Natural killer cell (primary cell): ENCODE data around the gene MTHFD2L. TPM values are rescaled to one million over a fixed set of nuclear protein-coding genes. Genes with fewer than 3 reads are reported as not detected.

Experiments used
- ATAC-seq, 3 donors: fragments of 150-1000 bp in 2 of 3; fragments of 200-7000 bp in 1 of 3; cut with Tn5 transposase; 1 replicate in 1 of 3; 2 replicates in 2 of 3; pipeline ENCODE4 v1.10.0; 2021; ENCODE audit warnings: mild to moderate bottlenecking in 2 of 3, moderate library complexity in 2 of 3
- DNase-seq, 2 donors: peaks; one replicate each; pipeline versions ENCODE4 v3.0.0 to v3.0.0-alpha.2; 2013 to 2021; ENCODE audit warnings: mixed read lengths in 1 of 2
- H3K27ac ChIP-seq: one replicate; pipeline ENCODE4 v1.5.1; 2013; ENCODE audit warnings: mild to moderate bottlenecking, low read length
- H3K27me3 ChIP-seq: one replicate; pipeline ENCODE4 v1.6.1; 2013; ENCODE audit warnings: low read length; ENCODE audit not compliant: control insufficient read depth, insufficient read depth
- H3K36me3 ChIP-seq: one replicate; pipeline ENCODE4 v1.6.1; 2013; ENCODE audit warnings: low read length; ENCODE audit not compliant: control insufficient read depth, insufficient read depth
- H3K4me1 ChIP-seq: one replicate; pipeline ENCODE4 v1.6.1; 2013; ENCODE audit warnings: low read length; ENCODE audit not compliant: control insufficient read depth, insufficient read depth
- H3K4me3 ChIP-seq: one replicate; pipeline ENCODE4 v1.5.1; 2013; ENCODE audit warnings: low read length
- H3K9me3 ChIP-seq: one replicate; pipeline ENCODE4 v1.6.1; 2013; ENCODE audit warnings: low read length; ENCODE audit not compliant: control insufficient read depth, insufficient read depth
- H3K27ac Mint-ChIP-seq, 2 donors: one replicate each; pipeline ENCODE4 v1.8.0; 2022; ENCODE audit warnings: mild to moderate bottlenecking in 2 of 2, mixed read lengths in 2 of 2, moderate library complexity in 1 of 2
- H3K27me3 Mint-ChIP-seq, 2 donors: one replicate each; pipeline ENCODE4 v1.8.0; 2022; ENCODE audit warnings: low read depth in 2 of 2, mixed read lengths in 2 of 2
- H3K36me3 Mint-ChIP-seq: one replicate; pipeline ENCODE4 v1.8.0; 2022; ENCODE audit warnings: mixed read lengths
- H3K4me1 Mint-ChIP-seq, 2 donors: one replicate each; pipeline ENCODE4 v1.8.0; 2022; ENCODE audit warnings: mixed read lengths in 2 of 2
- H3K4me3 Mint-ChIP-seq: one replicate; pipeline ENCODE4 v1.8.0; 2022; ENCODE audit warnings: mild to moderate bottlenecking, moderate library complexity, mixed read lengths
- H3K9me3 Mint-ChIP-seq, 2 donors: one replicate each; pipeline ENCODE4 v1.8.0; 2022; ENCODE audit warnings: mixed read lengths in 2 of 2
- WGBS: methylation state at CpG from one replicate; pipeline ENCODE4 v1.1.7; 2013; ENCODE audit warnings: missing lambda C conversion rate; ENCODE audit not compliant: insufficient coverage; 5-methylcytosine and 5-hydroxymethylcytosine counted together
- intact Hi-C: fragments of 100-400 bp; cut with micrococcal nuclease; formaldehyde crosslinking; loops from one replicate; pipeline ENCODE4 v1.14.2; 2022
- total RNA-seq, 4 donors: library from RNA; stranded (reverse); fragments of 120-200 nt in 1 of 4; gene quantifications; one replicate each; pipeline versions ENCODE4 v1.2.3 to v1.2.4, GENCODE V29; 2013 to 2022
- TF ChIP-seq, protein P1 (sequence below): fragments of 200-600 bp; IDR thresholded peaks from one replicate; pipeline ENCODE4 v1.8.0; 2022; ENCODE audit warnings: antibody characterized with exemption

The MTHFD2L gene
- total RNA-seq, 3 donors from 2014 or later (not counting 1 experiment from before 2014, with no cell fraction given): 9.5 to 11.7 (median 10.4) TPM

DNA sequence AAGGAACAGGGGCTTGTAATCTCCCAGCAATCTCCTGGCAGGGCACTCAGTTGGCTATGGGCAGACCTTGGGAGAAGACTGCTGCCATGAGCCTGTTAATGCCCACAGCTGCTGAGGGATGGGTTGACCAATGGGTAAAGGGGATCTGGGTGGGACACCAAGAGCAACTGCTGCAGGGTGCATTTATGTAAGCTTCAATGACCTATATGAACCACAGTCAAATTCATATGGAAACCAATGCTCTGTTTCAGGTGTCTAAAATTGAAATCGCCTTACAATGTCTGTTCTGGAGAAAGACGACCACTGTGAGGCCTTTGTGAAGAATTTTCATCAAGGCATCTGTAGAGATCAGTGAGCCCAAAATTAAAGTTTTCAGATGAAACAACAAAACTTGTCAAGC, 156.4 kb downstream of the MTHFD2L start:
- H3K9me3 Mint-ChIP-seq: no peaks in the 10 kb centered on the region
- H3K4me3 Mint-ChIP-seq: no peak overlapping the region
- DNase-seq: no peak
- no peaks in the 10 kb centered on the region for H3K36me3 ChIP-seq
- H3K27ac Mint-ChIP-seq: no peak overlapping the region
- no peaks in the 10 kb centered on the region for H3K4me1 Mint-ChIP-seq
- ATAC-seq: no peak
- no peaks in the 10 kb centered on the region for H3K36me3 Mint-ChIP-seq
- H3K27ac ChIP-seq: no peak overlapping the region
- H3K4me1 ChIP-seq: no peaks in the 10 kb centered on the region
- WGBS: 78% methylated on average over 2 of the region's 2 CpGs
- H3K4me3 ChIP-seq: no peak overlapping the region
- H3K27me3 ChIP-seq: no peaks in the 10 kb centered on the region
- H3K9me3 ChIP-seq: no peaks in the 10 kb centered on the region
- H3K27me3 Mint-ChIP-seq: no peaks in the 10 kb centered on the region
- TF ChIP-seq, protein P1, sequence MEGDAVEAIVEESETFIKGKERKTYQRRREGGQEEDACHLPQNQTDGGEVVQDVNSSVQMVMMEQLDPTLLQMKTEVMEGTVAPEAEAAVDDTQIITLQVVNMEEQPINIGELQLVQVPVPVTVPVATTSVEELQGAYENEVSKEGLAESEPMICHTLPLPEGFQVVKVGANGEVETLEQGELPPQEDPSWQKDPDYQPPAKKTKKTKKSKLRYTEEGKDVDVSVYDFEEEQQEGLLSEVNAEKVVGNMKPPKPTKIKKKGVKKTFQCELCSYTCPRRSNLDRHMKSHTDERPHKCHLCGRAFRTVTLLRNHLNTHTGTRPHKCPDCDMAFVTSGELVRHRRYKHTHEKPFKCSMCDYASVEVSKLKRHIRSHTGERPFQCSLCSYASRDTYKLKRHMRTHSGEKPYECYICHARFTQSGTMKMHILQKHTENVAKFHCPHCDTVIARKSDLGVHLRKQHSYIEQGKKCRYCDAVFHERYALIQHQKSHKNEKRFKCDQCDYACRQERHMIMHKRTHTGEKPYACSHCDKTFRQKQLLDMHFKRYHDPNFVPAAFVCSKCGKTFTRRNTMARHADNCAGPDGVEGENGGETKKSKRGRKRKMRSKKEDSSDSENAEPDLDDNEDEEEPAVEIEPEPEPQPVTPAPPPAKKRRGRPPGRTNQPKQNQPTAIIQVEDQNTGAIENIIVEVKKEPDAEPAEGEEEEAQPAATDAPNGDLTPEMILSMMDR: no peak
- intact Hi-C loops: loop anchor here (5.0 kb wide), 1 partner anchor 127 kb away; no protein-coding TSS in a partner anchor

DNA sequence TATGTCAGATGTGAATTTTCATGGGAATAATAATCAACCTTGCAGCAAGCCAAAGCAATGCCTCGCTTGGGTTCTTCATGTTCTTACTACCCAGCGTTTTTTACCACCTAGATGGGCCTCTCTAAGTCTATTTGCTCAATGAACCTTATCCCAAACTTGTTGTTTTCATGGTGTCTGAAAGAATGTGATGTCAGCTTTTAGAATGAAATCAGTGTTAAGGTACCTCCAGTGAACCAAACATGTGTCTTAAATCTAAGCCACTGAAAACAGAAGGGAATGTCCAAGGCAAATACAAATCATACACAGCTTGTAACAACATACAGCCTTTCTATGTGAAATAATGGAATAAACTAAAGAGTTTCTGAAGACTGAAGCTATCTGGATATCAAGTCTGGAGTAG, 157.0 kb downstream of the MTHFD2L start:
- Mint-ChIP-seq H3K27me3 (no peaks in the 10 kb centered on the region), H3K4me3 (no peak overlapping the region), H3K4me1 (no peaks in the 10 kb centered on the region), H3K36me3 (no peaks in the 10 kb centered on the region), H3K27ac (no peak overlapping the region), H3K9me3 (no peaks in the 10 kb centered on the region)
- Histone ChIP-seq H3K36me3 (no peaks in the 10 kb centered on the region), H3K27me3 (no peaks in the 10 kb centered on the region), H3K4me3 (no peak overlapping the region), H3K9me3 (no peaks in the 10 kb centered on the region), H3K27ac (no peak overlapping the region), H3K4me1 (no peaks in the 10 kb centered on the region)
- DNase-seq: no peak
- intact Hi-C loops: loop anchor here (5.0 kb wide), 1 partner anchor 128 kb away; no protein-coding TSS in a partner anchor
- no CpG with 5 or more reads among the region's 2 CpGs for WGBS
- ATAC-seq: no peak
- TF ChIP-seq, protein P1: no peak

DNA sequence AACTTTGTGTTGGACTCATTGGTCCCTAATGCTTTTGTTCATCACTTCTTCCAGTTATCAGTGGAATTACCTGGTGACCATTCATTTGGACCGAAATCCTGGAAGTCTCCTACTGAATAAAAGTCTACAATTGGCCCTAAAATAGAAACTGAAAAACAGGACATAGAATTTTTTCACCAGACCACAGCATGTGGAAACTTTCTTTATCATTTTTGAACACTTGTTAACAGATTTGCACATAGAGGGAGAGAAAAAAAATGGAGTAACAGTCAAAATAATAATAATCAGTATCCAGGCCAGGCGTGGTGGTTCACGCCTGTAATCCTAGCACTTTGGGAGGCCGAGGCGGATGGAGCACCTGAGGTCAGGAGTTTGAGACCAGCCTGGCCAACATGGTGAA, 157.5 kb downstream of the MTHFD2L start:
- H3K27me3 Mint-ChIP-seq: no peaks in the 10 kb centered on the region
- H3K27ac ChIP-seq: no peak overlapping the region
- TF ChIP-seq, protein P1: no peak
- H3K4me3 ChIP-seq: no peak overlapping the region
- DNase-seq: no peak
- no peaks in the 10 kb centered on the region for H3K36me3 Mint-ChIP-seq
- ATAC-seq: no peak
- intact Hi-C loops: no loop called here
- no peaks in the 10 kb centered on the region for H3K9me3 Mint-ChIP-seq
- H3K4me3 Mint-ChIP-seq: no peak overlapping the region
- no peaks in the 10 kb centered on the region for H3K4me1 ChIP-seq
- no peaks in the 10 kb centered on the region for H3K36me3 ChIP-seq
- 59% methylated on average over 5 of the region's 5 CpGs for WGBS
- H3K9me3 ChIP-seq: no peaks in the 10 kb centered on the region
- H3K4me1 Mint-ChIP-seq: no peaks in the 10 kb centered on the region
- no peaks in the 10 kb centered on the region for H3K27me3 ChIP-seq
- no peak overlapping the region for H3K27ac Mint-ChIP-seq

DNA sequence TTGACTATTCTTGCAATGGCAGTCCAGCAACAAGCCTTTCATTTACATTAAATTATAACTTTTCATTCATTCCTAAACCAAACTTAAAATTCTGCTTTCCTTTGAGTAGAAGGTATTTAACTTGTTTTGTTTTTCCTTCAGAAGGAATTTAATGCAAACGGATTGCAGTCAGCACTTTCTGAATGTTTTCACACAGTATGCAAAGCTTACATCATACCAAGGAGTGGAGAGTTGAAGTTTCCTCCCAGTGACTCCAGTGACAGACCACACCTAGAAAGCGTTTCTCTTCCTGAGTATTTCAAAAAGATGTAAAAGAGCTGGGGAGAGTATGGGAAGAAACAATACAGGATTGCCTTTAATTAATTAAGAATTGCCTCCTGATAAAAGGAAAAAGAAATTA, 158.5 kb downstream of the MTHFD2L start:
- H3K36me3 ChIP-seq: no peaks in the 10 kb centered on the region
- Mint-ChIP-seq H3K4me1 (peaks cover 0 to 4% of the 10 kb centered on the region in 2 donors), H3K27me3 (peaks cover 3 to 8% of the 10 kb centered on the region in 2 donors), H3K27ac (no peak overlapping the region), H3K36me3 (no peaks in the 10 kb centered on the region), H3K9me3 (no peaks in the 10 kb centered on the region), H3K4me3 (no peak overlapping the region)
- intact Hi-C loops: no loop called here
- no peaks in the 10 kb centered on the region for H3K9me3 ChIP-seq
- no peaks in the 10 kb centered on the region for H3K27me3 ChIP-seq
- H3K4me3 ChIP-seq: no peak overlapping the region
- WGBS: 50% methylated on average over 2 of the region's 2 CpGs
- no peaks in the 10 kb centered on the region for H3K4me1 ChIP-seq
- no peak overlapping the region for H3K27ac ChIP-seq
- DNase-seq (no peak), ATAC-seq (no peak)
- TF ChIP-seq, protein P1: no peak
